HG03565 (cell line): ENCODE measurements around the gene MAJIN.
A peak's percentile ranks its signal among the peaks of the same experiment; 100 is the strongest.
"Not testable (repeated sequence)": the region's sequence is repeated elsewhere in the genome, so short reads cannot be mapped to it uniquely, and the experiment has no call there.

ENCODE experiments used
- ATAC-seq: cut with Tn5 transposase; IDR thresholded peaks from one replicate; pipeline ENCODE4 v1.9.1; 2021; ENCODE audit warnings: mild to moderate bottlenecking, moderate library complexity; ENCODE audit not compliant: unreplicated experiment

MAJIN gene, protein sequence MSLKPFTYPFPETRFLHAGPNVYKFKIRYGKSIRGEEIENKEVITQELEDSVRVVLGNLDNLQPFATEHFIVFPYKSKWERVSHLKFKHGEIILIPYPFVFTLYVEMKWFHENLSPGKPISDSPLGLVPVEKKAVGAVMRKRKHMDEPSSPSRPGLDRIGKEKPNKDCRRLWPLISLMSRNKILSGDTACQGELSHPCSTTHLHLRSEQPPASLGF

DNA sequence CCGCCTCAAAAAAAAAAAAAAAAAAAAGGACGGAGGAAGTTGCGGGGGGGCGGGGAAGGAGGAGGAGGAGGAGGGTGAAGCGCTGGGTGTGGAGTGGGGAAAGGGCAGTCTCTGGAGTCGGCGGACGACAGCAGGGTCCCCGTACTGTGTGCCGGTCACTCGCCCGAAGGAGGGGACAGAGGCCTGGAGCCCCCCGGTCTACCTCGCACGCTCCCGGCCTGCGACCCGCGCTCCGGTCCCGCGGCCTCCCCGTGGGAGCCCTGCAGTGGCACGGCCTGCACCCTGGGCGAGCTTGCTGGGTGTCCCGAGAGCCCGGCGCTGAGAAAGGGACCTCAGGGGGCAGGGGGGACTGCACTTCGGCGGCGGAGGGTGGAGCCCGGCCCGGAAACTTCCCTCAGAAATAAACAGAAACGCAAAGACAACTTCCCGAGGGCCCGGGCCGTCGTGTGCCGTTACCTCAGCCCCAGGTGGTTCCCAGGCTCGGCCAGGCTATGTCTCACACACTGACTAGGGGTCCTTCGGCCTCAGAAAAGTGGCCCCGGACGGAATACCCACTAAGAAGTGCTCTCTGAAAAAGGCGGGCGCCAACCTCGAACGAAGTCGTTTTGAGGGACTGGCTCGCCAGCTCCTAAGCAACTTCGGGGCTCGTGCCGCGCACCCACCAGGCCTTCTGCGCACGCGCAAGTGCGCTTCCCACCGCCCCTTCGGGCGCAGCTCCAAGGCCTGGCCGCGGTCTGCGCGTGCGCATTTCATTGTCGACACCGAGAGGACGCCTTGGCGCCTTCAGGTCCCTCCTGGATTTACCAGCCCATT is at the start of gene MAJIN:
Gene MAJIN (minus strand): TSS at position 688 of the 813 bp plus-strand sequence. CDS start 12,703 bp downstream, outside the sequence.
- ATAC-seq: no peak

DNA sequence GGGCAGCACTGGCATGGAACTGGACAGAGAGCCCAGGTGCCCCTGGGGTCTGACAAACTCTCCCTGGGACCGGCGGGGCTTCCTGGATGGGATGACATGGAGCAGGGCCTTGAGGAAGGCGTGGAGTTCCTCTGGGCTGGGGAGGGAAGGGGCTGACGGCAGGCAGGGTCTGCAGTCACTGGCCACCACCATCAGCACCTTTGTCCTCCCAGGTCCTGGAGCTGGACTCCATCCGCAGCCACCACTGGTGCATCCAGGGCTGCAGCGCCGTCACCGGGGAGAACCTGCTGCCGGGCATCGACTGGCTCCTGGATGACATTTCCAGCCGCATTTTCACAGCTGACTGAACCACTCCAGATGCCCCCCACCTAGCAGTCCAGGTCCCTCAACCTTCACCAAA is 49.6 kb upstream of the MAJIN start:
- no peak for ATAC-seq

DNA sequence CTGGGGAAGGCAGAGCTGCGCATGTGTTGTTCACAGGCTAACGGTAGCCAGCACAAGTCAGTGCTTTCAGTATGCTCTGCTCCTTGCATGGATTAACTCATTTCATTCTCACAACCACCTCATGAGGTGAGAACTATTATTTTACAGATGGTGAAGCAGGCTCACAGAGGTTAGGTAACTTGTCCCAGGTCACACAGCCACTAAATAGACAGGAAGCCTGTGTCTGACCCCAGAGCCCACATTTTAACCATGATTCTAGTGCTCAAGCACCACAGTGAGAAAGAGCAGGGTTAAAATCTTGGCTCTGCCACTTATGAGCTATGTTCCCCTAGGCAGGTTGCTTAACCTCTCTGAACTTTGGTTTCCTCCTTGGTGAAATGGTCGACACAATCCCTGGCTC is 49.1 kb upstream of the MAJIN start:
- ATAC-seq: no peak

DNA sequence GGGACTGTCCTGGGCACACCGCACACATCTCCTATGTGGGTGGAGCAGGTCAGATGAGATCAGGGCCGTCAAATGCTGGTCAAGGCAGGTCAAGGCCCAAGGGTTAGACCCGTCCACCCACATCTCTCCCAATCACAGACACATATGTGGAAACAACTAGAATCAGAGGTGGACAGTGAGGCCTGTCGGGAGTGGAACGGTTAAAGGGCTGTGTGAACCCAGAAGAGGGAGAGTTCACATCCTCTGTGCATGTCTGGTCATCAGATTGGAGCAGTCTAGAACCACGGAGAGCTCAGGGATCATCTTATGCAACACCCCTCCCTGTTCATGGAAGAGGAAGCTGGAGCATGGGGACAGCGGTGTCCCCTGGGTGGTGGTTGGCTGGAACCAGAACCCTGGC is 47.9 kb upstream of the MAJIN start:
- ATAC-seq: no peak

DNA sequence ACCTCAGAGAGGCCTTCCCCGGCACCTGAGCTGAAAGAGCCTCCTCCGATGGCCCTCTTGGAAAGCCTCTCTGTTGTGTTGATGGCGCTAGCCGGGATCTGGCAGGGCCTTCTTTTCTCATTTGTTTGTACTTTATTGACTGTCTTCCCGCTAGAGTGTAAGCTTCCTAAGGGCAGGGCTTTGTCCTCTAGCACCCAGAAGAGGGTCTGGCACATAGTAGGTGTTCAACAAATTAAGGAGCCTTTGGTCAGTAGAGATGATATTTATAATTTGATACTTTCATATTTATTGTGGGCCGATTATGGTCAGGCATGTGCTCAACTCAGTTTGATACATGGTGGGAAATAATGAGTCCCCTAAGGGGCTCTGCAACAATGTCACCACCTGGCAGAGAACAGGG is 46.0 kb upstream of the MAJIN start:
- ATAC-seq: no peak

DNA sequence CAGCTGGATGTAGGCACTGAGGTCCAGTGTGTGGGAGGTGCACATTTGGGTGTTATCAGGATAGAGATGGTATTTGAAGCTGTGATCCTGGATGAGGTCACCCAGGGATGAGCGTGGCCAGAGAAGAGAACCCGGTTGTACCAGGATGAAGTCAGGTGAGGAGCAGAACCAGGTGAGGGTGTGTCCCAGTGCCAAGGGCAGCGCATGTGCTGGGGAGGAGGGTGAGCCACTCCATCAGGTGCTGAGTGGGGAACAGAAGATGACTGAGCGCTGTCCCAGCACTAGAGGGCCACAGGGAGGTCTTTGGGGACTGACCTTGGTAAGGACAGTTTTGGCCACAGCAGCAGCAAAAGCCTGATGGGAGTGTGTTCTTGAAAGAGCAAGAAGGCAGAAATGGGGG is 44.8 kb upstream of the MAJIN start:
- no peak for ATAC-seq

DNA sequence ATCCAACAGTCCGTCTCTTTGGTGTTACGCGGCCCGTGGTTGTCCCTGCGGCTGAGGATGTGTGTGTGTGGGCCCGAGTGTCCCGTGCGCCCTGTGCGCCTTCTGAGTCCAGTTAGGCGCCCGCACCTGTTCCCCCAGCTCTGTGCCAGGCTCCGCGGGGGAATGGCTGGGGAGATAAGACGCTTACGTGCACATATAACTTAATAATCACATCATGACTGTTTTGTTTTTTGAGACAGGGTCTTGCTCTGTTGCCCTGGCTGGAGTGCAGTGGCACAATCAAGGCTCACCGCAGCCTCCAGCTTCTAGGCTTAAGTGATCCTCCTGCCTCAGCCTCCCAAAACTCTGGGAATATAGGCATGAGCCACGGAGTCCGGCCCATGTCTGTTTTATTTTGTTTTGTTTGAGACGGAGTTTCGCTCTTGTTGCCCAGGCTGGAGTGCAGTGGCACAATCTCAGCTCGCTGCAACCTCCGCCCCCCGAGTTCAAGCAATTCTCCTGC is 42.9 kb upstream of the MAJIN start:
- no peak for ATAC-seq

DNA sequence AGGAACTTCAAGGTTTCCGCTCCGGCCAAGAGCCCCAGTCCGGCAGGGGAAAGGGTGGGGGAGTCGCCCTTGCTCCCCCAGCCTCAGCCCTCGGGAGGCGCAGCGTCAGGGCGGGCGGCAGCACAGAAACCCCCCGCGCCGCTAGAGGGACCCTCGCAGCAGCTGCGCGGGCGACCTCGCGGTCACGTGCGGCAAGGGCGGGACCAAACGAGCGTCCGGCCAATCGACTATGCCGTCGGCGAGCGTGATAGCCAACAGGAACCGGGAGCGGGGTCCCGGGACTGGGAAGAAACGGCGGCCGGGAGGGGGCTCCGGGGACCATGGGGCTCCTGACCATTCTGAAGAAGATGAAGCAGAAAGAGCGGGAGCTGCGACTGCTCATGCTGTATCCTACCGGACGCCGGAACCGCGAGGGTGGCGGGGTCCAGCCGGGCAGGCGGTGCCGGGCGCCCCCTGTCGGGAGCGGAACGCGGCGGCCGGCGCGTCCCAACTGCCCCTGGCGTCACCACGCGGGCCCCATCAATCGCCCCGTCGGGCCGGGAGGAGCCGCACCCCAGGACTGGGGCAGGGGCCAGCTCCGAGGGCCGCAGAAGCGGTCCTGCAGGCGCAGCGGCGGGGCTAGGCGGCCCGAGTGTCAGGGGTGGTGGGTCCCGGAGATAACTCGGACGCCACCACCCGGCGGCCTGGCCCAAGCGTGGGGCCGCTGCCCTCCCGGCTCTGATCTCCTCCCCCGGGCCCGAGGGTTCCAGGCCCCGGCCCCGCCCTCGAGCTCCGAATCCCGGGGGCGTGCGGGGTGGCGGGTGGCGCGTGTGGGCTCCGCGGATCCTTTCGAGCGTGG is 42.2 kb upstream of the MAJIN start, which contains the start of gene ARL2:
Gene ARL2 (plus strand): TSS at position 273 of the 838 bp plus-strand sequence. CDS start 48 bp downstream, at position 321.
- peak; percentile 72 for ATAC-seq

DNA sequence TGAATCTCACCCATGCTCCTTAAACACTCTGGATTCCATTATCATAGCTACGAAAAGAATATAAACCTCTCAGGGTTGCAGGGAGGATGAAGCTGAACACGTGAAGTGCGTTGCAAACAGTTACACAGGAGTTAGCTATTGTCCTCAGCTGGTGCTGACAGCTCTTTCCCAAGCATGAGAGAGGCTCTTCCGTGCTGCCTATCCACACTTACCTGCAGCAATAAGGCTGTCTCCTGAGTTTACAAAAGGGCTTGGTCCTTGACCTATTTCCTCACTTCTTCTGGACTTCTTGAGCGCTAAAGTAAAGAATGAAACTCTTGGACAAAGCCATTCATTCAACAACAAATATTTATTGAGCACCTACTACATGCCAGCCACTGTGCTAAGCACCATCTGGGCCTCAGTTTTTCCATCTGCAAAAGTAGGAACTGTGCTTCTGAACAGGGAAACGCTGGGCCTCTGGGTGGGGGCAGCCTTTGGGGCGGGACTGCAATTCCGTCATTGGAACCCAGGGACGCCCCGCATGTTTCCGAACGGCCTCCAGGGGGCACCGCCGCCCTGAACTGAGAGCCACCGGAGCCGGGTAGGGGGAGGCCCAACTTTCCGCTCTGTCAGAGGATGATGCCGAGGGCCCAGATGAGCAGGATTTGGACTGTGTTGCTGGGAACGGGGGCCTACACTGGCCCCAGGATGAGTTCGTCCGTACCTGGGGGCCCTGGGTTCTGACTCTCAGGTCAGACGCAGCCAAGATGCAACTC is 41.4 kb upstream of the MAJIN start:
- peak; percentile 50 for ATAC-seq

DNA sequence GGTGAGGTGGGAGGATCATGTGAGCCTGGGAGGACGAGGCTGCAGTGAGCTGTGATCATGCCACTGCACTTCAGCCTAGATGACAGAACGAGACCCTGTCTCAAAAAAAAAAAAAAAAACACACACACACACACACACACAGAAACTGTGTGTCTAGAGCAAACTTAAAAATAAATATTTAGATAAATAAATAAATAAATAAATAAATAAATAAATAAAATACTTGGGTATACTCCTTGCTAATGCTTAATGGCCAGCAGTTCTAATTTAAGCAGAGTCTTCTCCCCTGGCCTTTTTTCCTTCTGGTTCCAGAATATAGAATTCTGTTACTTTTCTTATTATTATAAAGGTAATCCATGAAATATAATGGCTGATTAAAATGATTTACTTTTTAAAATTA is 37.0 kb upstream of the MAJIN start:
- no peak for ATAC-seq

DNA sequence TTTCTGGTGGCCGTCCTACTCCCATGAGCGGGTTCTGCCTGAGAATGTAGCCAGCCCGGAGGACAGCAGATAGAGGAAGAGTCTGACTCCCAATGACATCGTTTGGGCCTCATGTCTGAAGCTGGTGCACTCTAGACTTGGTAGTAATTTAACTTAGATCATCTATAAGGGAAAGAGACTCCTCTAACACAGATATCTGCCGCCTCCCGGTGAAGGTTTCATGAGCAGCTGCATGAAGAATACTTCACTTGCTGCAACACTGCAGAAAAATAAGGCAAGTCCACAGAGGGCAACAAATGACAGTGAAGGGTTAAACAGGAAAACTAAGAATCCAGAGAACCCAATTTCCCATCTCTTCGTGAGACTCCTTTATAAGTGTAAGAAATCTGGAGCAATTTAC is 36.1 kb upstream of the MAJIN start:
- ATAC-seq: no peak

DNA sequence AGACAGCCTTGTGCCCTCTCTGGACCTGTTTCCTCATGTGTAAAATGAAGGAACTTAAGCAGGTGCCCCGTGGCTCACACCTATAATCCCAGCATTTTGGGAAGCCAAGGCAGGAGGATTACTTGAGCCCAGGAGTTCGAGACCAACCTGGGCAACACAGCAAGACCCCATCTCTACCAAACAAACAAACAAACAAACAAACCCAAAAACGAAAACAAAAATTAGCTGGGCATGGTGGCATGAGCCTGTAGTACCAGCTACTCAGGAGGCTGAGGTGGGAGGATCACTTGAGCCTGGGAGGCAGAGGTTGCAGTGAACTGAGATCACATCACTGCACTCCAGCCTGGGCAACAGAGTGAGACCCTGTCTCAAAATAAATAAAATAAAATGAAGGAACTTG is 32.1 kb upstream of the MAJIN start:
- ATAC-seq: not testable (repeated sequence)

DNA sequence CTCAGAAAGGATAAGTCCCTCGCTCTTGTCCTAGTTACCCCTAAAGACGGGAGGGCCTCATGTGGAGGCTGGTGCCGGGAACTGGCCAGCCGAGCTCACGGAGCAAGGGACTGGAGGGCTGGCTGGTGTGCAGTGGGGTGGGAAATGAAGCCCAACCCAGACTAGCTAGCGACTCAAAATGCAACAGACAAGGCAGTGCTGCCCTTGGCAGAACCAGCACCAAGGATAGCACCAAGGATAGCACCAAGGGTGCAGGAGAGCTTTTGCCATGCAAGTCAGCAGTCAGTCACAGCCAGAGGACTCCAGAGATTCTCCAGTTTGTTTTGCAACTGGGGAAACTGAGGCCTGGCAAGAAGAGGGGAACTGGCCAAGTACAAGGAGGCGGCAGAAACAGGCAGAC is 31.4 kb upstream of the MAJIN start:
- no peak for ATAC-seq

DNA sequence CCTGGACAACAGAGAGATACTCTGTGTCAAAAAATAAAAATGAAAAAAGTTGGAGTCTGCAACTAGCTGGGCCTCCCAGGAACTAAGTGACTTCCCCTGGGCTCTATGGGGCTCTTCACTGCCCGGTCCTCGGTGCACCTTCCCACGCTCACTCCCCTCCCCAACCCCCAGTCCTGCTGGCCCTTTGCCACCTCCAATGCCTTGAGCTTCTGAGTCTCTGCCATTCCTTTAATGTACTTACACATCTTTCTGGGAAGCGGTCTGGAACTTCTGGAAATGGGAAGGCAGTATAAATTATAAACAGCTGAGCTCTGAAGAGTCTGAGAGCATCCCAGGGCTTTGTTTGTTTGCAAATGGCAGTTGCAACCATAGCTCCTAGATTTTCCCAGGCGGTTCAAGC is 30.8 kb upstream of the MAJIN start:
- ATAC-seq: no peak

DNA sequence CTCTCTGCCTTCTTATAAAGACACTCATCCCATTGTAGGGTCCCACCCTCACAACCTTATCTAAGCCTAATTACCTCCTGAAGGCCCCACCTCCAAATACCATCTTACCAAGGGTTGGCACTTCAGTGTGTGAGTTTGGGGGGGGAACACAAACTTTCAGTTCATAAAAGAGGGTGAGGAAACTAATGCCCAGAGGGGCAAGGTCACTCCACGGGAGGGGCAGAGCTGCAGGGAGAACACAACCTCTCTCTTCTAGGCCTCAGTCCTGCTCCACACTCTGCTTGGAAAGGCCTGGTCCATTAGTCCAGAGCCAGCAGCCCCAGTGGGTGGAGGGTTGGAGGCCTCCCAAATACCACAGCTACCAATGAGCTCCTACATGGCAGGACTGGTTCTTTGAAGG is 27.6 kb upstream of the MAJIN start:
- no peak for ATAC-seq

DNA sequence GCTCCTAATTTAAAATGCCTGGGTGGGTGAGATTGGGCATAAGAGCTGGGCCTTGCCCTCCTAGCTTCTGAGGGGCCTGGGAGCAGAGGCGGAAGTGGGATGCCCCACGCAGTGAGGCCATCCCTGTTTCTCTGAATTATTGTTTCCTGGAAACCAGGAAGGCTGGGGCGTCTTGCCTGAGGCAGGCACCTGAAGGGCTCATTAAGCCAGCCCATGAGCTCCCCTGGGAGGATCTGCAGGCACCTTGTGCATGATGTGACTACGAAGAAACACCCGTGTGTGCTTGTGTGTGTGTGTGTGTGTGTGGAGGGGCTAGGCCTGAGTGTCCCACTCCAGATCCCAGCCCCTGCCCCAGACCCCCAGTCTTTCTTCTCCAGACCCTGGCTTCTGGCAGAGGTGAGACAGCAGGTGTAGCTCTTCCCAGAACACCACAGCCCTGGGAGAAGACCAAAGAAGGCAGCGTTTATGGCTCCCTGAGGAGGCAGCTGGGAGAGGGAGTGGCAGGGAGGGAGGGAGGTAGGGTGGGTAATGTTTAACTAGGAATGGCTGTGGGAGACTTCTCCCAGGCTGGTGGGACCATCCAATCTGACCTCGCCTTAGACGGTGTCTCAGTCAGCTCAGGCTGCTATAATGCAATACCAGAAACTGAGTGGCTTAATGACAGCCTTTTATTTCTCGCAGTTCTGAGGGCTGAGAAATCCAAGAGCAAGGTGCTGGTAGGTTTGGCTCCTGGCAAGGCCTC is 27.0 kb upstream of the MAJIN start:
- ATAC-seq: no peak

DNA sequence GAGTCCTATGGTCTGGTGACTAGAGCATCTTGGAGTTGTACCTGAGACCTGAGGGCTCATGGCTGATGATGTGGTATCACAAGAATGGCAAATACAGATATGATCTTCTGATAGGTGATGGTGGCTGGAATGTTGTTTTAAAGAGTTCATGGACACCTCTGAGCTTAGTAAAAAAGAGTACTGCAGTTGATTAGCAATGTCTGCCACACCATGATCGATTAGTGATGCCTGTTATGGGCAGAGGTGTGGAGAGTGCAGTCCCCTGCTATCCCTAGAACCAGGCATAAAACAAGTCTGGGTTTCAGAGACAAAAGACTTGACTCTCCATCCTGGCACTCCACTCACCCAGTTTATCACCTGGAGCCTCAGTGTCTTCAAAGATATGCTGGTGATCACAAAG is 26.2 kb upstream of the MAJIN start:
- no peak for ATAC-seq

DNA sequence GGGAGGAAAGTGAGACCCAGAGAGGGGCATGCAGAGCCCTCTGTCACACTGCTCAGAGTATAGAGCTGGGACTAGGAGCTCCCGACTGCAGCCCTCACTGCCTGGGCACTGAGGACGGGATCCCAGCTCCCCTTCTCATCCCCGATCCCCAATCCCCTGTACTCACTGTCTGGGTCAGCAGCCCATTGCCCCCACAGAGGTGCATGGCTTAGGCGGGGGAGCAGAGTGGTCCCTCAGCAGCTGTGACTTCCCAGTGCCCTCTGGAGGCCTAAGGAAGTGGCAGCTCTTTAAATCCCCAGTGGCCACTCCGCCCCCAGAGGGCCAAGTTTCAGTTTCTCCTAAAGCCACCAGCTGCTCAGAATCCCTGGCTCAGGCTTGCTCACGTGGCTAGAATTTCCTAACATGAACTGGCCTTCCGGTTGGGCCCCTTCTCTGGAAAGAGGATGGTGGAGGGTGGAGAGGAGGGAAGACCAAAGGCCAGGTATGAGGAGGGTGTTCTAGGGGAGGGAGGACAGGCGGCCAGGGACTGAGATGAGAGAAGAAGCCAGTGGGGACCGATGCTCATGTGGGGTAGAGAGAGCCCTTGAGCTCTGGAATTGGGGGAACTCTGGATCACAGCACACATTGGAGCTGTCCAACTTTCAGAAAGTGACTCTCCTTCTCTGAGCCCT is 24.9 kb upstream of the MAJIN start, which contains the start of gene BATF2:
Gene BATF2 (minus strand): TSS at position 262 of the 671 bp plus-strand sequence. CDS start 57 bp downstream, at position 205.
- no peak for ATAC-seq

DNA sequence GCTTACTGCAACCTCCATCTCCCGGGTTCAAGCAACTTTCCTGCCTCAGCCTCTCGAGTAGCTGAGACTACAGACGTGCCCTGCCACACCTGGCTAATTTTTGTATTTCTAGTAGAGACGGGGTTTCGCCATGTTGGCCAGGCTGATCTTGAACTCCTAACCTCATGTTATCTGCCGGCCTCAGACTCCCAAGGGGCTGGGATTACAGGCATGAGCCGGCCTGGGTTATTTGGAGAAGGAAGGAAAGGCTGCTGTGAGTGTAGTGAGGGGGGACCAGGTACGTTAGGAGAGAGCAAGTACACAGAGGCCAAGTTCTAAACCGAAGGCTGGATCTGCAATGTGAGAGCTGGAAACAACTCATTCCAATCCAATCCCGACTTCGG is 24.4 kb upstream of the MAJIN start:
- no peak for ATAC-seq
